ENCODE results near the gene ALDH16A1. TPM values are rescaled to one million over a fixed set of nuclear protein-coding genes. Genes with fewer than 3 reads are reported as not detected.

Gene ALDH16A1
- total and polyA plus RNA-seq, 2 experiments from 2014 or later, result 29.9 to 38.7 TPM

DNA sequence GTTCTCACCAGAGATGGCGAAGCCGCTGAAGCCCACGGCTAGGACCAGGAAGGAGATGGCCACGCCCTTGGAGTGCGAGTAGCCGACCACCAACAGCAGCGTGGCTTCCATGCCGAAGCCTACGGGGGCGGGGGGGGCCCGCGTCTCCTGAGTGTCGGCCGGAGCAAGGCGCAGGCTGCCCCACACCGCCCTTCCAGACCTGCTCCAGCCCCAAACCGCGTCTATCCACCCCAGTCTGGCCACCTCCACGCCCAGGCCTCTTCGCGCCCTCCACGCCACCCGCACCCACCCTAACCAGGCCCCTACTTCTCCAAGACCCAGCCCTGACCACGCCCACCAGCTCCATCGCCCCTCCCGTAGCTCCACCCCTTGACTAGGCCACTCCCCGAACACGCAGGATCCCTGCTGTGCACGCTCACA lies 21.7 kb upstream of the ALDH16A1 start:
- no peak overlapping the region for H3K27ac ChIP-seq
- no peaks in the 10 kb centered on the region for H3K79me2 ChIP-seq
- H3K4me3 ChIP-seq, result no peak overlapping the region
- peaks cover 7% of the 10 kb centered on the region for H3K4me1 ChIP-seq (ENCODE audit: insufficient read depth)
- no peaks in the 10 kb centered on the region for H3K9me2 ChIP-seq (replicated peaks; ENCODE audit: insufficient read depth)
- TF ChIP-seq EZH2 (IDR thresholded peaks at IDR 0.05; ENCODE audit: borderline replicate concordance) (no peak), EZH2phosphoT487 (IDR thresholded peaks at IDR 0.05; ENCODE audit: low read depth, severe bottlenecking, unreplicated experiment) (no peak)
- TF ChIP-seq, protein P1, sequence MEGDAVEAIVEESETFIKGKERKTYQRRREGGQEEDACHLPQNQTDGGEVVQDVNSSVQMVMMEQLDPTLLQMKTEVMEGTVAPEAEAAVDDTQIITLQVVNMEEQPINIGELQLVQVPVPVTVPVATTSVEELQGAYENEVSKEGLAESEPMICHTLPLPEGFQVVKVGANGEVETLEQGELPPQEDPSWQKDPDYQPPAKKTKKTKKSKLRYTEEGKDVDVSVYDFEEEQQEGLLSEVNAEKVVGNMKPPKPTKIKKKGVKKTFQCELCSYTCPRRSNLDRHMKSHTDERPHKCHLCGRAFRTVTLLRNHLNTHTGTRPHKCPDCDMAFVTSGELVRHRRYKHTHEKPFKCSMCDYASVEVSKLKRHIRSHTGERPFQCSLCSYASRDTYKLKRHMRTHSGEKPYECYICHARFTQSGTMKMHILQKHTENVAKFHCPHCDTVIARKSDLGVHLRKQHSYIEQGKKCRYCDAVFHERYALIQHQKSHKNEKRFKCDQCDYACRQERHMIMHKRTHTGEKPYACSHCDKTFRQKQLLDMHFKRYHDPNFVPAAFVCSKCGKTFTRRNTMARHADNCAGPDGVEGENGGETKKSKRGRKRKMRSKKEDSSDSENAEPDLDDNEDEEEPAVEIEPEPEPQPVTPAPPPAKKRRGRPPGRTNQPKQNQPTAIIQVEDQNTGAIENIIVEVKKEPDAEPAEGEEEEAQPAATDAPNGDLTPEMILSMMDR (IDR thresholded peaks at IDR 0.05; ENCODE audit: poor library complexity), result no peak
- no peak for DNase-seq (ENCODE audit: low spot score)
- no peaks in the 10 kb centered on the region for H3K36me3 ChIP-seq (replicated peaks; ENCODE audit: insufficient read depth, low read depth)
- WGBS (ENCODE audit: low lambda C conversion rate, missing lambda C conversion rate), result 88% methylated on average over 11 of the region's 29 CpGs
- no peaks in the 10 kb centered on the region for H4K20me1 ChIP-seq (ENCODE audit: insufficient read depth, poor library complexity, severe bottlenecking)
- H3K27me3 ChIP-seq, result peaks cover 99% of the 10 kb centered on the region
- no peak overlapping the region for H2AFZ ChIP-seq
- no peaks in the 10 kb centered on the region for H3K9me3 ChIP-seq (ENCODE audit: low read depth)
- no peak overlapping the region for H3K4me2 ChIP-seq

DNA sequence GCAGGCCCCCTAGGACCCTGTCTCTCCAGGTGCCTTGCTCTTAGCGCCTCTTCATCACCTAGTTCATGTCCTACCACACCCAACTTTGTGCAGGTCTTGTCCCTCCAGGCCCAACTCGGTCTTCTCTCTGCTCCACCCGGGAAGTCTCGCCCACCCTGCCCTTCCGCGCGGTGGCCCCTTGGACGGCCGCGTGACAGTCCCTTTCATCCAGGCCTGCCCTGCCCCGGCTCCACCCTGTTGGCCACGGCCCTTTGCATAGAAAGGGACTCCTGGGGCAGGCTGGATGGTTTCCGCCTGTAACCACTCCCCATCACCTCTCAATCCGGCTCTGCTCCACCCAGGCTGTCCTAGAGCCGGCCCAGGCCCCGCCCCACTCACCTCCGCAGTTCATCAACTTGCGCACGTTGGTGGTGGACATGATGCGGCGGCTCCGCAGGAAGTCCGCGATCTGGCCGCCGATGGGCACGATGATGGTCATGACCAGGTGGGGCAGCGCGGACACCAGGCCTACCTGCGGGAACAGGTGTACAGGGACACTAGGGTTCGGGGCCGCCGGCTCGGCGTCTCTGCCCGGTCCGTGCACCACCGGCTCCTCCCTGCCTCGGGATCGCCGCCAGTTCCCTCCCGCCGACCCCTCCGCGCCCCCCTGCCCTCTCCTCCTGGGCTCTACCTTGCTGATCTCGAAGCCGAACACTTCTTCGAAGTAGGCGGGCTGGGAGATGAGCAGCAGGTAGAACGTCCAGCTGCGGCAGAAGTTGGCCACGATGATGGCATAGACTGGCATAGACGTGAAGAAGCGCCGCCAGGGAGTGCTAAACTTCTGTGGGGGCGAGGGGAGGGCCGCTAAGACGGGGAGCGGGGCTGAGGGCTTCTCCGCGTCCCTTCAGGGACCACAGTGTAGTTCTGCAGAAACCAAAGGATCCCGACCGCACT lies 20.6 kb upstream of the ALDH16A1 start:
- Histone ChIP-seq H3K4me3 (no peak overlapping the region), H3K9me2 (replicated peaks; ENCODE audit: insufficient read depth) (no peaks in the 10 kb centered on the region), H3K27ac (no peak overlapping the region), H3K36me3 (replicated peaks; ENCODE audit: insufficient read depth, low read depth) (no peaks in the 10 kb centered on the region), H3K4me2 (no peak overlapping the region), H3K27me3 (peaks cover 99% of the 10 kb centered on the region), H4K20me1 (ENCODE audit: insufficient read depth, poor library complexity, severe bottlenecking) (no peaks in the 10 kb centered on the region), H3K4me1 (ENCODE audit: insufficient read depth) (peaks cover 7% of the 10 kb centered on the region), H2AFZ (no peak overlapping the region), H3K79me2 (no peaks in the 10 kb centered on the region), H3K9me3 (ENCODE audit: low read depth) (no peaks in the 10 kb centered on the region)
- no peak for DNase-seq (ENCODE audit: low spot score)
- 19% methylated on average over 57 of the region's 63 CpGs for WGBS (ENCODE audit: low lambda C conversion rate, missing lambda C conversion rate)
- TF ChIP-seq, protein P1 (IDR thresholded peaks at IDR 0.05; ENCODE audit: poor library complexity), result no peak
- TF ChIP-seq EZH2phosphoT487 (IDR thresholded peaks at IDR 0.05; ENCODE audit: low read depth, severe bottlenecking, unreplicated experiment) (peak; percentile 45), EZH2 (IDR thresholded peaks at IDR 0.05; ENCODE audit: borderline replicate concordance) (peak; percentile 93)

DNA sequence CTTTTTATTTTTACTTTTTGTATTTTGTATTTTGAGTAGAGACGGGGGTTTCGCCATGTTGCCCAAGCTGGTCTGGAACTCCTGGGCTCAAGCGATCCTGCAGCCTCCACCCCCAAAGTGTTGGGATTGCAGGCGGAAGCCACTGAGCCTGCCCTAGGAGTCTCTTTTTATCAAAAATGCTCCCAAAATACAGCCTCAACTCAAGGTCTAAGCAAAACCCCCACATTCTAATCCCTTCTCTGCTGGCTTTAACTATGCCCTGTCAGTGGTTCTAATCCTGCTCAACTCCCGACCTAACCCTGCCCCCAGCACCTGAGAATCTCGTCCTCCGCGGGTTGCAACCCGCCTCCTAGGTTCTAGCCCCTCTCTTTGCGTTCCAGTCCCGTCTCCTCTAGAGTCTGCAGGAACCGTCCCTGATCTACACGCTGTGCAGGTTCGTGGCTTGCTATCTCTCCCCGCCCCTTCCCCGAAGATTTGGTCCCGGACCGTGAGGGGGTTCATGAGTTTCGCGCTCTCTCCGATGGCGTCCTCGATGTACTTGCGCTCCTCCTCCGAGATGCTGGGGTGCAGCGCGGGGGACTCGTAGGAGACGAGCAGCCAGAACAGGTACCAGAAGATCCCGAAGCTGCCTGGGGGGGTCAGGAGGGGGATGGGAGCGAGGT lies 19.7 kb upstream of the ALDH16A1 start:
- Histone ChIP-seq H3K36me3 (replicated peaks; ENCODE audit: insufficient read depth, low read depth) (no peaks in the 10 kb centered on the region), H3K9me3 (ENCODE audit: low read depth) (no peaks in the 10 kb centered on the region), H3K27me3 (peaks cover 99% of the 10 kb centered on the region), H3K79me2 (no peaks in the 10 kb centered on the region), H3K4me3 (no peak overlapping the region), H4K20me1 (ENCODE audit: insufficient read depth, poor library complexity, severe bottlenecking) (no peaks in the 10 kb centered on the region), H2AFZ (no peak overlapping the region), H3K4me2 (no peak overlapping the region), H3K27ac (no peak overlapping the region), H3K4me1 (ENCODE audit: insufficient read depth) (no peaks in the 10 kb centered on the region), H3K9me2 (replicated peaks; ENCODE audit: insufficient read depth) (no peaks in the 10 kb centered on the region)
- no peak for DNase-seq (ENCODE audit: low spot score)
- 81% methylated on average over 27 of the region's 31 CpGs for WGBS (ENCODE audit: low lambda C conversion rate, missing lambda C conversion rate)
- TF ChIP-seq EZH2 (IDR thresholded peaks at IDR 0.05; ENCODE audit: borderline replicate concordance), result no peak
- TF ChIP-seq, protein P1 (IDR thresholded peaks at IDR 0.05; ENCODE audit: poor library complexity), result no peak
- no peak for TF ChIP-seq EZH2phosphoT487 (IDR thresholded peaks at IDR 0.05; ENCODE audit: low read depth, severe bottlenecking, unreplicated experiment)
